Esophagus (tissue), 2 donors: ENCODE measurements around the gene RALGPS2. TPM values are rescaled to one million over a fixed set of nuclear protein-coding genes. Genes with fewer than 3 reads are reported as not detected.

Experiments
- H3K27ac ChIP-seq, 2 donors: one replicate each; pipeline ENCODE4 v1.5.1; 2013; ENCODE audit warnings: low read depth in 2 of 2, mild to moderate bottlenecking in 2 of 2, inconsistent platforms in 1 of 2, low read length in 1 of 2, moderate library complexity in 1 of 2
- H3K27me3 ChIP-seq, 2 donors: one replicate each; pipeline ENCODE4 v1.6.1; 2013; ENCODE audit warnings: low read length in 2 of 2, control low read depth in 1 of 2, mild to moderate bottlenecking in 1 of 2; ENCODE audit not compliant: insufficient read depth in 2 of 2, control insufficient read depth in 1 of 2
- H3K36me3 ChIP-seq, 2 donors: one replicate each; pipeline ENCODE4 v1.6.1; 2013; ENCODE audit warnings: low read length in 1 of 2; ENCODE audit not compliant: control insufficient read depth in 2 of 2, insufficient read depth in 2 of 2
- H3K4me1 ChIP-seq, 2 donors: one replicate each; pipeline ENCODE4 v1.6.1; 2013; ENCODE audit warnings: low read length in 1 of 2; ENCODE audit not compliant: control insufficient read depth in 2 of 2, insufficient read depth in 2 of 2
- H3K4me3 ChIP-seq, 2 donors: one replicate each; pipeline ENCODE4 v1.5.1; 2013; ENCODE audit warnings: low read length in 2 of 2, mild to moderate bottlenecking in 2 of 2, low read depth in 1 of 2, moderate library complexity in 1 of 2
- H3K9me3 ChIP-seq, 2 donors: one replicate each; pipeline ENCODE4 v1.6.1; 2013; ENCODE audit warnings: mild to moderate bottlenecking in 2 of 2, low read depth in 1 of 2, low read length in 1 of 2, moderate library complexity in 1 of 2; ENCODE audit not compliant: control insufficient read depth in 2 of 2, insufficient read depth in 1 of 2
- WGBS, 2 donors: extraction: QIAGEN DNeasy Blood & Tissue Kit; methylation state at CpG; one replicate each; pipeline ENCODE4 v1.1.7; 2013; 5-methylcytosine and 5-hydroxymethylcytosine counted together
- polyA plus RNA-seq, 2 donors: library from polyadenylated mRNA; stranded (reverse); fragments of 200-250 nt; gene quantifications; one replicate each; pipeline ENCODE4 v1.2.3, GENCODE V29; 2013
- donor health status: healthy with polysubstance abuse.
- donor health status: Bipolar disorder and iron deficiency.

The RALGPS2 gene
- polyA plus RNA-seq, 2 donors = 7.6 to 8.6 TPM

DNA sequence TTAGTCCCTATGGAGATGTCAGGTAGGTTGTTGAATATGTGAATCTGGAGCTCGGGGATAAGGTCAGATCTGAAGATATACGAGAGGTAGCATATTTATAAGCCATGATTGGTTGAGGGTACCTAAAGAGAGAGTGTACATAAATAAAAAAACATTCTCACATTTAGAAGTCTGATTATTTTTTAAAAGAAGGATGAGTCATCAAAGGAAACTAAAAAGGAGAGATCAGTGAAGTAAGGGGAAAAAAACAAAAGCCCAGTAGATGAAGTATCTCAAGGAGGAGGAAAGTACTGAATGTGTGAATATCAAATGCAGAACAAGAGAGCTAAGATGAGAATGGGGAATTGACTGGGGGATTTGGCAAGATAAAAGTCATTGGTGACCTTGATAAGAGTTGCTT lies 161.5 kb downstream of the RALGPS2 start:
- H3K4me1 ChIP-seq = no peaks in the 10 kb centered on the region
- WGBS, 2 donors = 91 to 96% methylated on average over 2 of the region's 2 CpGs
- no peaks in the 10 kb centered on the region for H3K27me3 ChIP-seq
- no peak overlapping the region for H3K4me3 ChIP-seq
- H3K27ac ChIP-seq = no peak overlapping the region
- no peaks in the 10 kb centered on the region for H3K9me3 ChIP-seq
- H3K36me3 ChIP-seq = peaks cover 0 to 2% of the 10 kb centered on the region in 2 donors

DNA sequence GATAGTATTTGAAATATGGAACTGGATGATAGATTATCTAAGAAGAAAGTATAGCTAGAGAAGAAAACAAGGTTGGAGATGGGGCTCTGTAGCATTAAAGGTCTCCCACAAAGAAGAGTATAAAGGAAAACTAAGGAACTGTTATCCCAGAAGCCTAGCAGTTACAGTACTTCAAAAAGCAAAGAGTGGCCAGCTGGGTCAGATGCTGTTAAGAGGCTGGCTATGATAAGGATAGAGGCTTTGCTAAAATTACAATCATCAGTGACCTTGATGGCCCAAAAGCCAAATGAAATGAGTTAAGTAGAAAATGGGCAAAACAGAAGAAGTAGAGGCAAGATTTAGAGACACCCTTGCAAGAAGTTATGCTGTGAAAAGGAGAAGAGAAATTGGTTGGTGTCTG lies 170.9 kb downstream of the RALGPS2 start:
- H3K9me3 ChIP-seq = no peaks in the 10 kb centered on the region
- H3K27ac ChIP-seq = no peak overlapping the region
- no peaks in the 10 kb centered on the region for H3K4me1 ChIP-seq
- H3K36me3 ChIP-seq = no peaks in the 10 kb centered on the region
- no peak overlapping the region for H3K4me3 ChIP-seq
- H3K27me3 ChIP-seq = no peaks in the 10 kb centered on the region

DNA sequence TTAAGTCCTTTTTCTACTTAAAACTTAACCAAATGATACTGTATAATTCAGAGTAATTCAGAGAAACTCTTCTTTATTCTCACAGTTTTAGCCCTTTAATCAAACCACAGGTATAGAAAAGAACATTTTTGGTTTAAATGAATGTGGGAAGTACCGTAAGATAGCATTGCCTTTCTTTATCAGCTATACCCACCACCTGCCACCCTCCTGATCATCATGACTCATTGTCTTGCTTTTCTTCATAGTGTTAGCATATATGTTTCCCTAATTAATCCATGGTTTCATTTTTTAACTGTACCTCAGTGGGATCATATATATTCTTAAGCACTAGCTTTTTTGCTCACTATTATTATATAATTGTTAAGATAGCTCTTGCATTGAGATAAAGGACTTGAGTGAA lies 173.4 kb downstream of the RALGPS2 start:
- Histone ChIP-seq H3K4me3 (no peak overlapping the region), H3K27me3 (no peaks in the 10 kb centered on the region), H3K4me1 (no peaks in the 10 kb centered on the region), H3K9me3 (no peaks in the 10 kb centered on the region), H3K27ac (no peak overlapping the region), H3K36me3 (no peaks in the 10 kb centered on the region)
- 88 to 94% methylated on average over 1 of the region's 1 CpG for WGBS, 2 donors

DNA sequence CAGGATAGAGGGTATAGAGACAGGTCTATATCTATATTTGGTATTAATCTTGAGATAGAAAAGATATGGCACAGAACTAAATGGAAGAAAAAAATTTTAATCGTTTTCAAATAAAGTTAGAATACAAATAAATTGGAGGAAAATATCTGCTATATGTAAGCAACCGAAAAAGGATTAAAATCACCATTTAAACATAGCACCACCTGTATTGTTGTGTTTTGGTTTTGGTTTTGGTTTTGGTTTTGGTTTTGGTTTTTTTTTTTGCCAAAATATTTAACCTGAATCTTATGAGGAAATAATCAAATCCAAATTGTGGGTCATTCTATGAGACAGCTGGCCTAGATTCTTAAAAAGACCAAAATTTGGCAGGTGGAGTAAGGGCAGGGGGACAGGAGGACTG lies 174.4 kb downstream of the RALGPS2 start:
- Histone ChIP-seq H3K9me3 (no peaks in the 10 kb centered on the region), H3K4me1 (no peaks in the 10 kb centered on the region), H3K4me3 (no peak overlapping the region), H3K27ac (no peak overlapping the region), H3K36me3 (no peaks in the 10 kb centered on the region), H3K27me3 (no peaks in the 10 kb centered on the region)
- 83 to 90% methylated on average over 2 of the region's 2 CpGs for WGBS, 2 donors

DNA sequence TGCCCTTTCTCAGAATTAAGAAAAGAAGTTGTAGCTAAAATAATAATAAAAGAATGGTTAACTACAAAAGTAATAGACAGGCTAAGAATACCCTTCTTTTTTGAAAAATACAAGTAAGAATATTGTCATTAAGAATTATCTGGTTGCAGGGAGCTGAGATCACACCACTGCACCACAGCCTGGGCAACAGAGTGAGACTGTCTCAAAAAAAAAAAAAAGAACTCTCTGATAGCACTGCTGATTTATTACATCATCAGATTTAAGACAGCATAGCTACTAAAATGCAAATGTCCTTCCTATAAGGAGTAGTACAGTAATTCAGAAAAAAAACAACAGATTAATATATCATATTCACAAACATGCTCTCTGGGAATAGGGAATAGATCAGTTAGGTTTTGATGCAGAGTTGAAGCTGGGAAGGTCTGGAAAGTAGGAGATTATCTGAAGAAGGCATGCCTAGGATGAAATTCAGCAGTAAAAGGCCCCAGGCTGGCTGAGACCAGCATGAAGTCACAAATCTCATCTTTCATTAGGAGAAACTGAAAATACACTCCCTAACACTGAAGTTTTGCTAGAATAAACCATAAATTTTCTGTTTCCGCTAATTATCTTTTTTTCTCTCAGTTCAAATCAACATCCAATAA lies 176.6 kb downstream of the RALGPS2 start:
- Histone ChIP-seq H3K27me3 (no peaks in the 10 kb centered on the region), H3K36me3 (no peaks in the 10 kb centered on the region), H3K9me3 (no peaks in the 10 kb centered on the region), H3K4me1 (no peaks in the 10 kb centered on the region), H3K27ac (no peak overlapping the region), H3K4me3 (no peak overlapping the region)
- 97 to 99% methylated on average over 1 of the region's 1 CpG for WGBS, 2 donors

DNA sequence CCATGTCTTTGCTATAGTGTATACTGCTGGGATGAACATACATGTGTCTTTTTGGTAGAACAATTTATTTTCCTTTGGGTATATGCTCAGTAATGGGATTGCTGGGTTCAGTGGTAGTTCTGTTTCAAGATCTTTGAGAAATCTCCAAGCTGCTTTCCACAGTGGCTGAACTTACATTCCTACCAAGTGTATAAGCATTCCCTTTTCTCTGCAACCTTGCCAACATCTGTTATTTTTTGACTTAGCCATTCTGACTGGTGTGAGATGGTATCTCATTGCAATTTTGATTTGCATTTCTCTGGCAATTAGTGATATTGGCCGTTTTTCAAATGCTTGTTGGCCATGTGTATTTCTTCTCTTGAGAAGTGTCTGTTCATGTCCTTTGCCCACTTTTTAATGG lies 183.3 kb downstream of the RALGPS2 start:
- H3K9me3 ChIP-seq = no peaks in the 10 kb centered on the region
- 71 to 73% methylated on average over 1 of the region's 1 CpG for WGBS, 2 donors

DNA sequence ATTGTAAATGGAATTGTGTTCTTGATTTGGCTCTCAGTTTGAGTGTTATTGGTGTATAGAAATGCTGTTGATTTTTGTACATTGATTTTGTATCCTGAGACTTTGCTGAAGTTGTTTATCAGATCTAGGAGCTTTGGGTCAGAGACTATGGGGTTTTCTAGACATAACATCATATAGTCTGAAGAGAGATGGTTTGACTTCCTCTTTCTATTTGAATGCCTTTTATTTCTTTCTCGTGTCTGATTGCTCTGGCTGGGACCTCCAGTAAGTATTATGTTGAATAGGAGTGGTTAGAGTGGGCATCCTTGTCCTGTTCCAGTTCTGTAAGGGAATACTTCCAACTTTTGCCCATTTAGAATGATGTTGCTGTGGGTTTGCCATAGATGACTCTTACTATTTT lies 185.0 kb downstream of the RALGPS2 start:
- Histone ChIP-seq H3K9me3 (no peaks in the 10 kb centered on the region), H3K36me3 (no peaks in the 10 kb centered on the region), H3K27ac (no peak overlapping the region), H3K4me1 (no peaks in the 10 kb centered on the region), H3K4me3 (no peak overlapping the region), H3K27me3 (no peaks in the 10 kb centered on the region)
- WGBS, 2 donors = 88 to 96% methylated on average over 1 of the region's 1 CpG

More for the DNA sequence above, 183.3 kb downstream of the RALGPS2 start:
- Histone ChIP-seq H3K27me3 (no peaks in the 10 kb centered on the region), H3K4me1 (no peaks in the 10 kb centered on the region), H3K4me3 (no peak overlapping the region), H3K27ac (no peak overlapping the region), H3K36me3 (no peaks in the 10 kb centered on the region)

DNA sequence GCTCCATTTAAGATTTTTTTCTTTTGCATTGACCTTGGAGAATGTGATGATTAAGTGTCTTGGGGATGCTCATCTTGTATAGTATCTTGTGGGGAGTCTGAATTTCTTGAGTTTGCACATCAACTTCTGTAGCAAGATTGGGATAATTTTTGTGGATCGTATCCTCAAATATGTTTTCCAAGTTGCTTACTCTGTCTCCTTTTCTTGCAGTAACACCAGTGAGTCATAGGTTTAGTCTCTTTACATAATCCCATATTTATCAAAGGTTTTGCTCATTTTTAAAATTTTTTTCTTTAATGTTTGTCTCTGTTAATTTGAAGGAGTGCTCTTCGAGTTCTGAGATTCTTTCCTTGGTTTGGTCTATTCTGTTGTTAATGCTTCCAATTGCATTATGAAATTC lies 187.6 kb downstream of the RALGPS2 start:
- WGBS, 2 donors = 89 to 91% methylated on average over 2 of the region's 2 CpGs

DNA sequence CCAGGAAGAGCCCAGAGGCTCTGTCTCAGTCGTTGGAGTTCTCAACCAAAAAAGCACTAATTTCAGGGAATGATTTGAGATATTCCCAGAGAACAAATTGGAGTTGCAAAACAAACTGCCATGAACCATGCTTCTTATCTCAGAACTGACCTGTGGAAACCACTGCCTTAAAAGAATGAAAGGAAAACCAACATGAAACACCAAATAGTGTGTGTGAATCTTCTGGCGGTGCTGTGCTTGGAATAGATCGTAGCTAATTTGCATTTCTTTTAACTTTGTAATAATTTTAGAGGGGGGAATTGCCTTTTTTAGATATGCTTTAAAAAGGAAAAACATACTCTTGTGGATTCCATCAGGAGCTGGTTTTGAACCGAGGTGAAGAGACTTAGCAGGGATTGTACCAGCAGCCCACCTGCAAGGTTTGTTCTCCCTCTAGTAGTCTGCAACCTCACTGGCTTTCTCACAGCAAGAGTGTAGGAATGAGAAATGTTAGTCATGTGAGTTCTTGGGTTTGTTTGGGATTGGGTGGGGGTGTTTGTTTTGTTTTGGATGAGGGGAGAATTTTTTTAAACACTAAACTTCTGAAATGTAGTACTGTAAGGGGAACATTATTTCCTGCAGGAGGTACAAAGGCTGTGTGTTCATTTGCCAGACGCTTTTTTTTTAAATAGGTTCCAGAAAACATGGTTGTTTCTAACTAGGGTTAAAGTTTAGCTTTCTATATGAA lies 191.6 kb downstream of the RALGPS2 start:
- Histone ChIP-seq H3K36me3 (no peaks in the 10 kb centered on the region), H3K9me3 (no peaks in the 10 kb centered on the region), H3K4me1 (no peaks in the 10 kb centered on the region), H3K27me3 (no peaks in the 10 kb centered on the region), H3K4me3 (no peak overlapping the region), H3K27ac (no peak overlapping the region)
- 77 to 82% methylated on average over 5 of the region's 5 CpGs for WGBS, 2 donors

More for the DNA sequence above, 187.6 kb downstream of the RALGPS2 start:
- Histone ChIP-seq H3K9me3 (no peaks in the 10 kb centered on the region), H3K4me1 (no peaks in the 10 kb centered on the region), H3K27ac (no peak overlapping the region), H3K4me3 (no peak overlapping the region), H3K36me3 (no peaks in the 10 kb centered on the region), H3K27me3 (no peaks in the 10 kb centered on the region)

DNA sequence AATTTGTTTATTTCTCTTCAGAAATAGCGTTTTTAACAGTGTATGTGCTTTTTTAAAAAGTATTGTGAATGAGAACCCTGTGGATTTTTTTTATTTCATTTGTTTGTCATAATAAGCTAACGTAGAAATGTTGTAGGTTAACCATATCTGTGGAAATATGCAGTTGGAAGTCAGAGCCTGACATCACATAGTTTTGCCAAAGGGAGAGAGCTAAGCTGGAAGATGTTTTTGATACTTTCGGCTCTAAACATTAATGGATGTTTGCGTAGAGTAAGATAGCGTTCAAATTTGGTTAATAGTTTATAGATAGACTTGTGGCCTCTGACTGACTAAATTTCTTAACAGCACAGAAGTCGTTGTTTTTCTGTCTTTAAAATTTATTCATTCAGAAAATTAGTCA lies 193.3 kb downstream of the RALGPS2 start:
- no peaks in the 10 kb centered on the region for H3K36me3 ChIP-seq
- no peak overlapping the region for H3K27ac ChIP-seq
- no peak overlapping the region for H3K4me3 ChIP-seq
- no peaks in the 10 kb centered on the region for H3K27me3 ChIP-seq
- 62 to 72% methylated on average over 6 of the region's 6 CpGs for WGBS, 2 donors
- H3K9me3 ChIP-seq = no peaks in the 10 kb centered on the region
- no peaks in the 10 kb centered on the region for H3K4me1 ChIP-seq
